Nephron progenitor cell (in vitro differentiated cells): ENCODE data around the gene ZNF398.

ENCODE experiments used
- DNase-seq: peaks from one replicate; pipeline ENCODE4 v3.0.0; 2021
- H3K27ac Mint-ChIP-seq: 2 replicates; pipeline ENCODE4 v1.8.0; 2021; ENCODE audit warnings: mild to moderate bottlenecking, moderate library complexity, mixed read lengths
- H3K27me3 Mint-ChIP-seq: 2 replicates; pipeline ENCODE4 v1.8.0; 2021; ENCODE audit warnings: mild to moderate bottlenecking, low read depth, mixed read lengths; ENCODE audit not compliant: poor library complexity
- H3K36me3 Mint-ChIP-seq: 2 replicates; pipeline ENCODE4 v1.8.0; 2021; ENCODE audit warnings: low read depth, mixed read lengths
- H3K4me1 Mint-ChIP-seq: 2 replicates; pipeline ENCODE4 v1.8.0; 2021; ENCODE audit warnings: mixed read lengths
- H3K4me3 Mint-ChIP-seq: 2 replicates; pipeline ENCODE4 v1.8.0; 2021; ENCODE audit warnings: mild to moderate bottlenecking, moderate library complexity, mixed read lengths
- H3K9me3 Mint-ChIP-seq: 2 replicates; pipeline ENCODE4 v1.8.0; 2021; ENCODE audit warnings: mild to moderate bottlenecking, moderate library complexity, mixed read lengths
- TF ChIP-seq, protein P1 (sequence below): fragments of 200-600 bp; sonication (generic); IDR thresholded peaks from 2 replicates; pipeline ENCODE4 v1.5.0; 2021; ENCODE audit warnings: antibody characterized with exemption

The ZNF398 gene

DNA sequence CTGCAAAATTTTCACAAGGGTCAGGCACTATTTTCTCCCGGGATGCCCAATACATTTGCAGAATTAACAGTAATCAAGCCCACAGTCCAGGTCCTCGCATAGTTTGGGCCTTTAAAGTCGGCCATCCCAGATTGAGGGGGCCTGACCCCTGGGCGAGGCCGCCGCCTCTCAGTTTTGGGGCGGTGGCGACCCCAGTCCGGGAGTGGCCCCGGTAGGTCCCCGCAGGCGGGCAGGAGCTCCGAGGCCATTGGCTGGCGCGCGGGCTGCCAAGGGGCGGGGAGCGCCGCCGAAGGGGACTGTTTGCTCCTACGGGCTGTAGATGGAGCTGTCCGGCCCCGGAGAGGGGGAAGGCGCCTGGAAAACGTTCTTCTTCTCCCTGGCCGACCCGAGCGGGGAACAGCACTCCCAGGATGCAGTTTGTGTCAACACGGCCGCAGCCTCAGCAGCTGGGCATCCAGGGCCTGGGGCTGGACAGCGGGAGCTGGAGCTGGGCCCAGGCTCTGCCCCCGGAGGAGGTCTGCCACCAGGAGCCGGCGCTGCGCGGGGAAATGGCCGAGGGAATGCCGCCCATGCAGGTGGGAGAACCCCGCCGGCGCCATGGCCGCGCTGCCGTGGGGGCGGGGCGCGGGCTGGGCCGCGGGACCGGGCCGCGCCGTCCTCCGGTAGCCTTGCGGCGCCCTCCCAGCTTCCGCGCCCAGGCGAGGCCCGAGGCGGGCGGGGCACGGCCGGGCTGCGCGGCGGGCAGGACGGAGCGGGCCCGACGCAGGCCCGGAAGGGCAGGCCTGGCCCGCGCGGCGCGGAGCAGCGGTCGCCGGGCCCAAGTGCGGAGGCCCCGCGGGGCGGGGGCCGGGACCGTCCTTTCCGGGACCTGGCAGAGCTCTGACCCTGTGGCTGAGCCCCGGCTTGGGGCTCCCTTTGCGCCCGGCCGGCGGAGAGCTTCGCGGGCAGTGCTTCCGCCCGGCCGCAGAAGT lies 48.2 kb downstream of the ZNF398 start, which contains the start of gene ZNF282:
TSS of gene ZNF282 (plus strand) at position 367 of the 971 bp plus-strand sequence. CDS start at position 411, 44 bp downstream.
- TF ChIP-seq, protein P1, sequence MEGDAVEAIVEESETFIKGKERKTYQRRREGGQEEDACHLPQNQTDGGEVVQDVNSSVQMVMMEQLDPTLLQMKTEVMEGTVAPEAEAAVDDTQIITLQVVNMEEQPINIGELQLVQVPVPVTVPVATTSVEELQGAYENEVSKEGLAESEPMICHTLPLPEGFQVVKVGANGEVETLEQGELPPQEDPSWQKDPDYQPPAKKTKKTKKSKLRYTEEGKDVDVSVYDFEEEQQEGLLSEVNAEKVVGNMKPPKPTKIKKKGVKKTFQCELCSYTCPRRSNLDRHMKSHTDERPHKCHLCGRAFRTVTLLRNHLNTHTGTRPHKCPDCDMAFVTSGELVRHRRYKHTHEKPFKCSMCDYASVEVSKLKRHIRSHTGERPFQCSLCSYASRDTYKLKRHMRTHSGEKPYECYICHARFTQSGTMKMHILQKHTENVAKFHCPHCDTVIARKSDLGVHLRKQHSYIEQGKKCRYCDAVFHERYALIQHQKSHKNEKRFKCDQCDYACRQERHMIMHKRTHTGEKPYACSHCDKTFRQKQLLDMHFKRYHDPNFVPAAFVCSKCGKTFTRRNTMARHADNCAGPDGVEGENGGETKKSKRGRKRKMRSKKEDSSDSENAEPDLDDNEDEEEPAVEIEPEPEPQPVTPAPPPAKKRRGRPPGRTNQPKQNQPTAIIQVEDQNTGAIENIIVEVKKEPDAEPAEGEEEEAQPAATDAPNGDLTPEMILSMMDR = peak; percentile 51
- peaks cover 28% of the 10 kb centered on the region for H3K4me1 Mint-ChIP-seq
- H3K27me3 Mint-ChIP-seq = no peaks in the 10 kb centered on the region
- peak; percentile 88 for DNase-seq
- H3K36me3 Mint-ChIP-seq = peaks cover 33% of the 10 kb centered on the region
- peak within 1 kb of the TSS; percentile 11 for H3K27ac Mint-ChIP-seq
- H3K4me3 Mint-ChIP-seq = peak within 1 kb of the TSS; percentile 90
- H3K9me3 Mint-ChIP-seq = peaks cover 4% of the 10 kb centered on the region

DNA sequence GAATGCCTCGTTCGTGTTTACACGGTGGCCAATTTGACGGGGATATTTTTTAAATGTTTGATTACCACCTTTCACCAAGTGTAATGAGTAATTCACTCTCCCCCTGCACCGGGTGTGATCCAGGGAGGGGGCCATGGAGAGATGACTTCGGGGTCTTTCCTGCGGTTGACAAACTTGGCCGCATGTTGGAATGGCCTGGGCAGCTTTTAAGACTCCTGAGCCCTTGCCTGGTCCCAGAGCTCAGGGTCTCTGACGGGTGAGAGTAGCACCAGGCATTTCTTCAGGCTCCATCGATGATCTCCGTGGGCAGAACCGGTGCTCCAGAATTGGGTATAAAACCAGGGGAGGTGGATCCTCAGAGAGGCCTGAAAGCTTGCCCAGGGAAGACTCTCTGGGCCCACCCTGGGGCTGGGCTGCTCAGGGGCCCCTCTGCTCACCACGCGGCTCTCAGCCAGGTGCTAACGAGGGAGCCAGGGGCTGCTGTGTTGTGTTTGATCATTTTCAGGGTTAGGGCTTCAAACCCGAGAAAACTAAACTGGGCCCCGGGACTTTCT lies 49.0 kb downstream of the ZNF398 start:
- peak; percentile 11 for DNase-seq

DNA sequence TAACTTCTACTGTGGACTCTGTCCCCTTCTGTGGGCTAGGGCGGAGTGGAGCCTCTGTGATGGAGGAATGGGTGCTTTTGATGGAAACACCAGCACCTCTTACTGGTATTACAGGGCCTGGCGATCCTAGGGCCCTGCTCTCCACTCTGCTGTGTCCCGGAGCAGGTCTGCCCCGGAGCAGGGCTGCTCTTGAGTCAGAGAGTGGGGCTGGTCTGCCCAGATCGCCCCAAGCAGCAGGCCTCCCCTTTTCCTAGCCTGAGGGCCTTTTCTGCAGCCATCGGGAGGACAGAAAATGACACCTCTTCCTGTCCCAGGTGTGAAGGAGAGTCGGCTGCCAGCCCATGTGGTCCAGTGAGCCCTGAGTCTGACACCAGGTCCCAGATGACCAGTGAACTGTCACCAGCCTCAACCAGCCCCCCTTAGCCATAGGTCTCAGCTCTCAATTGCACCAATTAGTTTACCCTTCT lies 49.5 kb downstream of the ZNF398 start:
- Mint-ChIP-seq H3K4me3 (peak overlapping the region; percentile 90), H3K4me1 (peaks cover 28% of the 10 kb centered on the region), H3K27ac (peak overlapping the region; percentile 72), H3K36me3 (peaks cover 45% of the 10 kb centered on the region), H3K9me3 (peaks cover 4% of the 10 kb centered on the region), H3K27me3 (no peaks in the 10 kb centered on the region)
- no peak for DNase-seq
- TF ChIP-seq, protein P1 = no peak

More for the DNA sequence above, 49.0 kb downstream of the ZNF398 start:
- Mint-ChIP-seq H3K9me3 (peaks cover 4% of the 10 kb centered on the region), H3K36me3 (peaks cover 40% of the 10 kb centered on the region), H3K4me3 (peak overlapping the region; percentile 90), H3K4me1 (peaks cover 28% of the 10 kb centered on the region), H3K27ac (peak overlapping the region; percentile 72), H3K27me3 (no peaks in the 10 kb centered on the region)
- TF ChIP-seq, protein P1 = no peak

DNA sequence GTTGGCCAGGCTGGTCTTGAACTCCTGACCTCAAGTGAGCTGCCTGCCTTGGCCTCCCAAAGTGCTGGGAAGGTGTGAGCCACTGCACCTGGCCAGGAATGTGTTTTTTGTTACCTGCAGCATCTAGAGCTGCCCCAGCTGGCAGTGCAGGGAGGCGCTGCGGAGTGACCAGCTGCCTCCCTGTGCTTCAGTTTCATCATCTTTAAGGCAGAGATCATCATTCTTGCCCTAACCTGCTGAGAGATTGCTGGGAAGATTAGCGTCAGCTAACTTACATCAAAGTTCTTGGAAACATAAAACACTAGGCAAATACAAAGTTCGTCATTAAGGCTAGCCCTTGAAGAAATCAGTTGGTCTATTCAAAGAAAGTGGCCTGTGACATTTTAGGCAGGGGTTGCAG lies 50.4 kb downstream of the ZNF398 start:
- Mint-ChIP-seq H3K4me3 (peak overlapping the region; percentile 15), H3K27ac (no peak overlapping the region), H3K9me3 (peaks cover 4% of the 10 kb centered on the region), H3K27me3 (no peaks in the 10 kb centered on the region), H3K4me1 (peaks cover 28% of the 10 kb centered on the region), H3K36me3 (peaks cover 52% of the 10 kb centered on the region)
- DNase-seq = no peak
- TF ChIP-seq, protein P1 = no peak

DNA sequence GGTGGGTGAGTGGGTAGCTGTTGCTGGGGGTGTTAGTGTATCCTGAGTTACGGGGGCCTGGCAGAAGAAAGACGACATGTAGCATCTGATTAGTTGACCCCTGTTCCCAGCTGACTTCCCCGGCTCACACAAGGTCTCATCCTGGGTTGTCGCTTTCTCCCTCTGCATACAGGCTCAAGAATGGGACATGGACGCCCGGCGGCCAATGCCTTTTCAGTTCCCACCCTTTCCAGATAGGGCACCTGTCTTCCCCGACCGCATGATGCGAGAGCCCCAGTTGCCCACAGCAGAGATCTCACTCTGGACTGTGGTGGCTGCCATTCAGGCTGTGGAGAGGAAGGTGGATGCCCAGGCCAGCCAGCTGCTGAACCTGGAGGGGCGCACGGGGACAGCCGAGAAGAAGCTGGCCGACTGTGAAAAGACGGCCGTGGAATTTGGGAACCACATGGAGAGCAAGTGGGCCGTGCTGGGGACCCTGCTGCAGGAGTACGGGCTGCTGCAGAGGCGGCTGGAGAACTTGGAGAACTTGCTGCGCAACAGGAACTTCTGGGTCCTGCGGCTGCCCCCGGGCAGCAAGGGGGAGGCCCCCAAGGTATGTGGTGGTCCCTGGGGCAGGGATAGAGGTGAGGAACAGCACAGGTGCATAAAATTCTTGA lies 51.0 kb downstream of the ZNF398 start:
- Mint-ChIP-seq H3K4me1 (peaks cover 28% of the 10 kb centered on the region), H3K27ac (no peak overlapping the region), H3K4me3 (no peak overlapping the region), H3K27me3 (no peaks in the 10 kb centered on the region), H3K9me3 (peaks cover 4% of the 10 kb centered on the region), H3K36me3 (peaks cover 58% of the 10 kb centered on the region)
- TF ChIP-seq, protein P1 = no peak
- no peak for DNase-seq
